GM21529 (cell line): Measurements from ENCODE around the gene SAMD9.
"Not testable (repeated sequence)": the region's sequence is repeated elsewhere in the genome, so short reads cannot be mapped to it uniquely, and the experiment has no call there.

ENCODE experiments used
- ATAC-seq: cut with Tn5 transposase; IDR thresholded peaks from one replicate; pipeline ENCODE4 v1.9.1; 2021; ENCODE audit not compliant: unreplicated experiment

Gene SAMD9

GRCh38 chr7:93117852-93118530 is at the start of gene SAMD9:
TSS of gene SAMD9 (minus strand) at chr7:93117979. CDS start at chr7:93106097, 11,882 bp downstream.
- peak; percentile 99 for ATAC-seq

DNA sequence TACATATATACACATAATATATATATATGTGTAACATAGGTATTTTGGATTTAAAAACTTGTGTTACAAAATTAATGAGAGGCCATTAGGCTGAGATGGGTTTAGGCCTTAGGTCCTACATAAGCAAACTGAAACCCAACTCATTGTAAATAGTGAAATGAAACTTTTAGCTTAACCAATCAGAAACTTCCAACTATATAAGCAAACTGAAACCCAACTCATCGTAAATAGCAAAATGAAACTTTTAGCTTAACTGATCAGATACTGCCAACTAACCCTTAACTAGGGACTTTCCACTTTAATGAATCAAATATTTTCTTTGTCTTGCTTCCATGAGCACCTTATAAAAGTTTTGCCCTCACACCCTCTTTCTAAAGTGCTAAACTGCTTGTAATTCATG is 47.7 kb upstream of the SAMD9 start:
- peak; percentile 95 for ATAC-seq

DNA sequence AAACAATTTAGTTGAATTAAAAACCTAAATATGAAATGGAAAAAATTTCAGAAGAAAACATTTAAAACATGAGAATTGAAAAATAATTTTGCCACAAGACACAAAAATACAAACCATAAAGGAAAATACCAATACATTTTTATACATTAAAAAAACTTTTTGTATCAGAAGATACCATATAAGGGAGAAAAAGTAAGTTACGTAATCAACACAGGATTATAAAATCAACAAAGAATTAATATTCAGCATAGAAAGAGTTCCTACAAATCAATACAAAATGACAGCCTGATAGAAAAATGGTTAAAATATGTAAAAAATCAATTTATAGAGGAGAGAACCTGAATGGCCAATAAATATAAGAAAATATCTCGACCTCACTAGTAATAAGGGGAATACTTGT is 47.0 kb upstream of the SAMD9 start:
- no peak for ATAC-seq

DNA sequence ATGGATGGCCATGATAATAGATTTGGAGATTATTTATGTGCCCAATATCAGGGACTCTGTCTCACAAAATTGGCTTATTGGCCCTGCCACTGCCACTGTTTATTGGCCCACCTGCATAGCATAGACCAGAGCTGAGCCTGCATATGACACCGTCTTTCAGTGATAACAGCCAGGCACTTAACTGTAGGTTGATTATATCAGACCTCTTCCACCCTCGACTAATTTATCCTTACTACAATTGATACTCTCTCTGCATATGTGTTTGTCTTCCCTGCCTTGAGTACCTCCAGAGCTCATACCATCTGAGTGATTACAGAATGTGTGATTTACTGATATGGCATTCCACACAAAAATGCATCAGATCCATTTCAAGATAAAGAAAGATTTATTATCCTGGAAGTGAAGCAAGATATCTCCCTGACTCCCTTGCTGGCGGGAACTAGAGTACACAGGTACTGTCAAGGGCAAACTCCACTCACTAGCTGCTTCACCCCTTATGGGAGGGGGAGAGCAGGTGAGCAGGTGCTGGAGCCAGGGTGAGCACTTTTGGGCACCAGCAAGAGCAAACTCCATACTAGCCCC is 43.5 kb upstream of the SAMD9 start:
- no peak for ATAC-seq

DNA sequence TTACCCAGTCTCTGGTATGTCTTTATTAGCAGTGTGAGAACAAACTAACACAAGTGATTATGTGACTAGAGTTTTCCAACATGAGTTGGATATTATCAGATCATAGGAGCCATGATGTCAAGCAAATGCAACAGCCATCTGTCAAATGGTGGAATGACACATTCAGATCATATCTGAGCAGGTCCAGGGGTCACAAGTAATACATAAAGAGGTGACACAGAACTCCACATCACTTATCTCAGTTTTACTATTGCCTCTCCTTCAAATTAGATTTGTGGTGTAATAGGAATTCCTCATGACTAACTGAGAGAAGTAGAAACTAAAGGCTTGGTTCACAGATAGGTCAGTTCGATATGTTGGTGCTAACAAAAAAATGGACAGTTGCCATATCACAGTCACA is 42.6 kb upstream of the SAMD9 start:
- no peak for ATAC-seq

GRCh38 chr7:93159490-93159889 is 41.7 kb upstream of the SAMD9 start:
- no peak for ATAC-seq

- ATAC-seq: no peak
Observed at GRCh38 chr7:93156884-93157283, 39.1 kb upstream of the SAMD9 start.

- ATAC-seq: no peak
Observed at GRCh38 chr7:93150200-93150835, 32.5 kb upstream of the SAMD9 start.

DNA sequence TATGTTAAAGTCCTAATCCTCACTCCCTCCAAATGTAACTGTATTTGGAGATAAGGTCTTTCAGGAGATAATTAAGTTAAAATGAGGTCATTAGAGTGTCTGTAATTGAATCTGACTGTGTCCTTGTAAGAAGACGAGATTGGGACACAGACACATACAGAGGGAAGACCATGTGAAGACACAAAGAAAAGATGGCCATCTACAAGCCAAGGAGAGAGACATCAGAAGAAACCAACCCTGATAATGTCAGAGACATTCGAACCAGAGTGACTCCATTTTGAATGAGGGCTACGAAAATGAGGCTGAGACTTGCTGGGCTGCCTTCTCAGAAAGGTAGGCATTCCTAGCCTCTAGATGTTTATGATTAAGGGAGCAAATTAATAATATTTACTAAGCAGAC is 30.9 kb upstream of the SAMD9 start:
- no peak for ATAC-seq

- peak; percentile 67 for ATAC-seq
Observed at GRCh38 chr7:93148144-93148543, 30.4 kb upstream of the SAMD9 start, which contains the start of gene SAMD9L. TSS of gene SAMD9L (minus strand) at chr7:93148385. CDS start at chr7:93135971, 12,414 bp downstream.

- ATAC-seq: peak; percentile 85
Observed at GRCh38 chr7:93147363-93147762, 29.6 kb upstream of the SAMD9 start.

DNA sequence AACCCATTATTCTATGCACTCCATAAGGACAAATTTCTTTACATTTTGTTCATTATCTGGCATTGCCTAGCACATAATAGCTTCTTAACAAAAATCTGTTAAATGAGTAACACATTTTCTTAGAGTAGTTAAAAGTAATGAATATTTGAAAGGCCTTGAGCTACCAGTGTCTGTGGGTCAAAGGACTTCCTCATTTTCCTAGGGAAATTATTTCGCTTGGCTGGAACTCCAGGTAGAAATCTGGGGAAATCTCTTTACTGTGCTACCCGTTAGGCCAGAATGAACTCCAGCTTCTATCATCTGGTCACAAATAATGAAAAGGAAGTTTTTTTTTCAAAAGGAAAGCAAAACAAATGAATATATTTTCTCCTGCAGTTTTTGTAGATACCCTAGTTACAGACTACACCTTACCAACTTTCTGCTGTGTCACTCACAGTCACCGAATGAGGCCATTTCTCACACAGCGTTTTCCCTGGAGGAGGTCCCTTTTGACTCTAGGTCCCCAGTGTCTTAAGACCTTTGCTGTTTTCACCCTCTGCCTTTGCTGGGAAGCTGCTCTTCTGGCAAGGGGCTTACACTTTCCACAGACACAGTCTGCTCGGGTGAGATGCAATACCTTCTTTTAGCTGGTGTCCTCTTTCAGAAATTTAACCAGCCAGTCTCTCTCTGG is 28.8 kb upstream of the SAMD9 start:
- ATAC-seq: peak; percentile 41

GRCh38 chr7:93146036-93146435 is 28.3 kb upstream of the SAMD9 start:
- ATAC-seq: no peak

GRCh38 chr7:93145354-93145753 is 27.6 kb upstream of the SAMD9 start:
- no peak for ATAC-seq

- ATAC-seq: no peak
Observed at GRCh38 chr7:93142127-93142526, 24.3 kb upstream of the SAMD9 start.

GRCh38 chr7:93140582-93141191 is 22.9 kb upstream of the SAMD9 start:
- ATAC-seq: no peak

GRCh38 chr7:93138576-93138975 is 20.8 kb upstream of the SAMD9 start:
- no peak for ATAC-seq

- ATAC-seq: no peak
Observed at GRCh38 chr7:93133005-93133404, 15.2 kb upstream of the SAMD9 start.

- ATAC-seq: no peak
Observed at GRCh38 chr7:93132216-93132615, 14.4 kb upstream of the SAMD9 start.

DNA sequence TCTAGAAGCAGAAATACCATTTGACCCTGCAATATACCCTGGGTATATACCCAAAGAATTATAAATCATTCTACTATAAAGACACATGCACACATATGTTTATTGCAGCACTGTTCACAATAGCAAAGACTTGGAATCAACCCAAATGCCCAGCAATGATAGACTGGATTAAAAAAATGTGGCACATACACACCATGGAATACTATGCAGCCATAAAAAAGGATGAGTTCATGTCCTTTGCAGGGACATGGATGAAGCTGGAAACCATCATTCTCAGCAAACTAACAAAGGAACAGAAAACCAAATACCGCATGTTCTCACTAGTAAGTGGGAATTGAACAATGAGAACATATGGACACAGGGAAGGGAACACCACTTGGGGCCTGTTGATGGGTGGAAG is 9.2 kb upstream of the SAMD9 start:
- not testable (repeated sequence) for ATAC-seq

DNA sequence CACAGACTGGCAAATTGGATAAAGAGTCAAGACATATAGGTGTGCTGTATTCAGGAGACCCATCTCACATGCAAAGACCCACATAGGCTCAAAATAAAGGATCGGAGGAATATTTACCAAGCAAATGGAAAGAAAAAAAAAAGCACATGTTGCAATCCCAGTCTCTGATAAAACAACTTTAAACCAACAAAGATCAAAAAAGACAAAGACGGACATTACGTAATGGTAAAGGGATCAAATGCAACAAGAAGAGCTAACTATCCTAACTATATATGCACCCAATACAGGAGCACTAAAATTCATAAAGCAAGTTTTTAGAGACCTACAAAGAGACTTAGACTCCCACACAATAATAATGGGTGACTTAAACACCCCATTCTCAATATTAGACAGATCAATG is 5.8 kb upstream of the SAMD9 start:
- ATAC-seq: not testable (repeated sequence)
